ENCODE results near the gene DPP4. TPM values are rescaled to one million over a fixed set of nuclear protein-coding genes. Genes with fewer than 3 reads are reported as not detected.

DPP4 gene
- total and polyA plus RNA-seq, 5 donors from 2014 or later = 12.6 to 40.8 (median 29.5) TPM

GRCh38 chr2:162072181-162072702 is 1.8 kb downstream of the DPP4 start:
- Histone ChIP-seq H3K27me3 (ENCODE audit: control insufficient read depth, insufficient read depth, low read length) (no peaks in the 10 kb centered on the region), H3K4me3 (ENCODE audit: low read depth, low read length) (peak overlapping the region; percentile 78), H3K36me3 (ENCODE audit: control insufficient read depth, insufficient read depth, low read length) (no peaks in the 10 kb centered on the region), H3K9me3 (ENCODE audit: control insufficient read depth in 2 of 2, low read length in 2 of 2) (no peaks in the 10 kb centered on the region), H3K4me1 (ENCODE audit: control insufficient read depth, insufficient read depth, low read length, poor library complexity, severe bottlenecking) (peaks cover 41% of the 10 kb centered on the region), H3K27ac (ENCODE audit: insufficient read depth, low read length, poor library complexity, severe bottlenecking) (no peak overlapping the region)
- Mint-ChIP-seq H3K27ac (peak overlapping the region in 1 of 3 donors; percentile 43), H3K4me3 (peak overlapping the region; percentile 93 to 100 (median 98)), H3K4me1 (peaks cover 15 to 71% (median 37%) of the 10 kb centered on the region in 4 donors), H3K27me3 (no peaks in the 10 kb centered on the region), H3K36me3 (peaks cover 8% of the 10 kb centered on the region), H3K9me3 (no peaks in the 10 kb centered on the region)
- DNase-seq (peak in 1 of 3 donors; percentile 63), ATAC-seq (ENCODE audit: low read depth in 2 of 2) (no peak)

GRCh38 chr2:162071001-162071400 is 3.0 kb downstream of the DPP4 start:
- Histone ChIP-seq H3K27me3 (ENCODE audit: control insufficient read depth, insufficient read depth, low read length) (no peaks in the 10 kb centered on the region), H3K4me3 (ENCODE audit: low read depth, low read length) (peak overlapping the region; percentile 13), H3K9me3 (ENCODE audit: control insufficient read depth in 2 of 2, low read length in 2 of 2) (no peaks in the 10 kb centered on the region), H3K27ac (ENCODE audit: insufficient read depth, low read length, poor library complexity, severe bottlenecking) (no peak overlapping the region), H3K4me1 (ENCODE audit: control insufficient read depth, insufficient read depth, low read length, poor library complexity, severe bottlenecking) (peaks cover 41% of the 10 kb centered on the region), H3K36me3 (ENCODE audit: control insufficient read depth, insufficient read depth, low read length) (no peaks in the 10 kb centered on the region)
- Mint-ChIP-seq H3K4me1 (peaks cover 22 to 77% (median 47%) of the 10 kb centered on the region in 4 donors), H3K4me3 (peak overlapping the region in 2 of 4 donors; percentile 55 to 70), H3K27ac (peak overlapping the region in 1 of 3 donors; percentile 14), H3K27me3 (no peaks in the 10 kb centered on the region), H3K9me3 (no peaks in the 10 kb centered on the region), H3K36me3 (peaks cover 9% of the 10 kb centered on the region)
- ATAC-seq (ENCODE audit: low read depth in 2 of 2) = no peak
- DNase-seq = no peak

- Histone ChIP-seq H3K4me3 (ENCODE audit: low read depth, low read length) (no peak overlapping the region), H3K9me3 (ENCODE audit: control insufficient read depth in 2 of 2, low read length in 2 of 2) (no peaks in the 10 kb centered on the region), H3K27me3 (ENCODE audit: control insufficient read depth, insufficient read depth, low read length) (no peaks in the 10 kb centered on the region), H3K4me1 (ENCODE audit: control insufficient read depth, insufficient read depth, low read length, poor library complexity, severe bottlenecking) (peaks cover 41% of the 10 kb centered on the region), H3K27ac (ENCODE audit: insufficient read depth, low read length, poor library complexity, severe bottlenecking) (no peak overlapping the region), H3K36me3 (ENCODE audit: control insufficient read depth, insufficient read depth, low read length) (no peaks in the 10 kb centered on the region)
- DNase-seq (no peak), ATAC-seq (ENCODE audit: low read depth in 2 of 2) (no peak)
- H3K4me1 Mint-ChIP-seq = peaks cover 22 to 76% (median 45%) of the 10 kb centered on the region in 4 donors
- H3K27me3 Mint-ChIP-seq = no peaks in the 10 kb centered on the region
- H3K9me3 Mint-ChIP-seq = no peaks in the 10 kb centered on the region
- peaks cover 12% of the 10 kb centered on the region for H3K36me3 Mint-ChIP-seq
- peak overlapping the region in 2 of 3 donors; percentile 53 to 92 for H3K27ac Mint-ChIP-seq
- peak overlapping the region in 1 of 4 donors; percentile 70 for H3K4me3 Mint-ChIP-seq
Measured at GRCh38 chr2:162070228-162070936, 3.6 kb downstream of the DPP4 start.

- no peaks in the 10 kb centered on the region for H3K9me3 Mint-ChIP-seq
- no peak overlapping the region for H3K27ac ChIP-seq (ENCODE audit: insufficient read depth, low read length, poor library complexity, severe bottlenecking)
Measured at GRCh38 chr2:162069267-162069903, 4.6 kb downstream of the DPP4 start.

GRCh38 chr2:162067596-162067995 is 6.4 kb downstream of the DPP4 start:
- no peaks in the 10 kb centered on the region for H3K9me3 ChIP-seq (ENCODE audit: control insufficient read depth in 2 of 2, low read length in 2 of 2)
- DNase-seq = no peak
- no peaks in the 10 kb centered on the region for H3K36me3 ChIP-seq (ENCODE audit: control insufficient read depth, insufficient read depth, low read length)
- no peak overlapping the region for H3K4me3 ChIP-seq (ENCODE audit: low read depth, low read length)
- H3K27ac ChIP-seq (ENCODE audit: insufficient read depth, low read length, poor library complexity, severe bottlenecking) = no peak overlapping the region
- H3K27me3 ChIP-seq (ENCODE audit: control insufficient read depth, insufficient read depth, low read length) = no peaks in the 10 kb centered on the region
- H3K4me1 Mint-ChIP-seq = peaks cover 42 to 83% (median 54%) of the 10 kb centered on the region in 4 donors
- H3K27ac Mint-ChIP-seq = no peak overlapping the region
- H3K9me3 Mint-ChIP-seq = no peaks in the 10 kb centered on the region
- H3K4me1 ChIP-seq (ENCODE audit: control insufficient read depth, insufficient read depth, low read length, poor library complexity, severe bottlenecking) = peaks cover 25% of the 10 kb centered on the region
- no peak for ATAC-seq (ENCODE audit: low read depth in 2 of 2)
- peak overlapping the region in 1 of 4 donors; percentile 3 for H3K4me3 Mint-ChIP-seq
- H3K27me3 Mint-ChIP-seq = no peaks in the 10 kb centered on the region
- peaks cover 17% of the 10 kb centered on the region for H3K36me3 Mint-ChIP-seq

More at GRCh38 chr2:162069267-162069903, 4.6 kb downstream of the DPP4 start:
- no peak overlapping the region for H3K27ac Mint-ChIP-seq
- ATAC-seq (ENCODE audit: low read depth in 2 of 2) = no peak
- DNase-seq = no peak
- no peaks in the 10 kb centered on the region for H3K36me3 ChIP-seq (ENCODE audit: control insufficient read depth, insufficient read depth, low read length)
- H3K4me3 Mint-ChIP-seq = peak overlapping the region in 1 of 4 donors; percentile 45
- no peaks in the 10 kb centered on the region for H3K27me3 Mint-ChIP-seq
- H3K4me3 ChIP-seq (ENCODE audit: low read depth, low read length) = no peak overlapping the region
- H3K4me1 ChIP-seq (ENCODE audit: control insufficient read depth, insufficient read depth, low read length, poor library complexity, severe bottlenecking) = peaks cover 33% of the 10 kb centered on the region
- no peaks in the 10 kb centered on the region for H3K27me3 ChIP-seq (ENCODE audit: control insufficient read depth, insufficient read depth, low read length)
- H3K4me1 Mint-ChIP-seq = peaks cover 26 to 78% (median 44%) of the 10 kb centered on the region in 4 donors
- H3K9me3 ChIP-seq (ENCODE audit: control insufficient read depth in 2 of 2, low read length in 2 of 2) = no peaks in the 10 kb centered on the region
- peaks cover 12% of the 10 kb centered on the region for H3K36me3 Mint-ChIP-seq

- Histone ChIP-seq H3K4me3 (ENCODE audit: low read depth, low read length) (no peak overlapping the region), H3K4me1 (ENCODE audit: control insufficient read depth, insufficient read depth, low read length, poor library complexity, severe bottlenecking) (peaks cover 16% of the 10 kb centered on the region), H3K36me3 (ENCODE audit: control insufficient read depth, insufficient read depth, low read length) (no peaks in the 10 kb centered on the region), H3K9me3 (ENCODE audit: control insufficient read depth in 2 of 2, low read length in 2 of 2) (no peaks in the 10 kb centered on the region), H3K27ac (ENCODE audit: insufficient read depth, low read length, poor library complexity, severe bottlenecking) (no peak overlapping the region), H3K27me3 (ENCODE audit: control insufficient read depth, insufficient read depth, low read length) (no peaks in the 10 kb centered on the region)
- peaks cover 40 to 76% (median 49%) of the 10 kb centered on the region in 4 donors for H3K4me1 Mint-ChIP-seq
- DNase-seq (no peak), ATAC-seq (ENCODE audit: low read depth in 2 of 2) (no peak)
- H3K4me3 Mint-ChIP-seq = no peak overlapping the region
- H3K27me3 Mint-ChIP-seq = no peaks in the 10 kb centered on the region
- H3K36me3 Mint-ChIP-seq = peaks cover 19% of the 10 kb centered on the region
- H3K27ac Mint-ChIP-seq = peak overlapping the region in 2 of 3 donors; percentile 42 to 55
- H3K9me3 Mint-ChIP-seq = no peaks in the 10 kb centered on the region
Measured at GRCh38 chr2:162065767-162066166, 8.2 kb downstream of the DPP4 start.

GRCh38 chr2:162063899-162064298 is 10.1 kb downstream of the DPP4 start:
- H3K36me3 Mint-ChIP-seq = peaks cover 15% of the 10 kb centered on the region
- Histone ChIP-seq H3K4me3 (ENCODE audit: low read depth, low read length) (peak overlapping the region; percentile 57), H3K4me1 (ENCODE audit: control insufficient read depth, insufficient read depth, low read length, poor library complexity, severe bottlenecking) (peaks cover 21% of the 10 kb centered on the region), H3K9me3 (ENCODE audit: control insufficient read depth in 2 of 2, low read length in 2 of 2) (no peaks in the 10 kb centered on the region), H3K27me3 (ENCODE audit: control insufficient read depth, insufficient read depth, low read length) (no peaks in the 10 kb centered on the region), H3K27ac (ENCODE audit: insufficient read depth, low read length, poor library complexity, severe bottlenecking) (peak overlapping the region; percentile 65), H3K36me3 (ENCODE audit: control insufficient read depth, insufficient read depth, low read length) (no peaks in the 10 kb centered on the region)
- H3K4me1 Mint-ChIP-seq = peaks cover 43 to 79% (median 52%) of the 10 kb centered on the region in 4 donors
- no peaks in the 10 kb centered on the region for H3K9me3 Mint-ChIP-seq
- peak overlapping the region; percentile 86 to 93 (median 92) for H3K27ac Mint-ChIP-seq
- DNase-seq = peak in 1 of 3 donors; percentile 41
- peak in 1 of 2 donors; percentile 27 for ATAC-seq (ENCODE audit: low read depth in 2 of 2)
- no peaks in the 10 kb centered on the region for H3K27me3 Mint-ChIP-seq
- peak overlapping the region; percentile 21 to 78 (median 62) for H3K4me3 Mint-ChIP-seq
